ENCODE results near the gene TNIK. TPM values are rescaled to one million over a fixed set of nuclear protein-coding genes. Genes with fewer than 3 reads are reported as not detected.

Gene TNIK
- total and polyA plus RNA-seq, 2 of the 13 experiments (the other 11 are each of a cell fraction or from before 2014, with no cell fraction given), result 0.15 to 0.22 TPM

GRCh38 chr3:171472552-171472951 lies 12.3 kb upstream of the TNIK start (continued):
- TF ChIP-seq THAP9 (CRISPR knock-in tag; IDR thresholded peaks at IDR 0.05; ENCODE audit: borderline replicate concordance) (no peak), ZNF20 (CRISPR knock-in tag; IDR thresholded peaks at IDR 0.05) (no peak)

GRCh38 chr3:171470714-171471227 lies 10.6 kb upstream of the TNIK start:
- Histone ChIP-seq H3K79me2 (ENCODE audit: insufficient read depth, low read length) (no peaks in the 10 kb centered on the region), H3K9me3 (ENCODE audit: low read length) (no peaks in the 10 kb centered on the region), H2AFZ (ENCODE audit: low read length) (no peak overlapping the region), H3K36me3 (replicated peaks in 1 of 2; ENCODE audit: control insufficient read depth in 1 of 2, insufficient read depth in 2 of 2, low read length in 2 of 2) (no peaks in the 10 kb centered on the region), H3K4me1 (ENCODE audit: insufficient read depth, low read length) (no peaks in the 10 kb centered on the region), H3K4me2 (ENCODE audit: low read depth, low read length) (no peak overlapping the region), H3K4me3 (replicated peaks in 1 of 3; ENCODE audit: insufficient read depth in 1 of 3, low read depth in 2 of 3, low read length in 3 of 3) (no peak overlapping the region), H4K20me1 (ENCODE audit: insufficient read depth, low read length) (no peaks in the 10 kb centered on the region), H3K27me3 (ENCODE audit: control insufficient read depth in 1 of 2, insufficient read depth in 2 of 2, low read length in 2 of 2) (no peaks in the 10 kb centered on the region), H3K9ac (ENCODE audit: insufficient read depth, low read depth, low read length) (no peak overlapping the region), H3K27ac (ENCODE audit: extremely low read length, insufficient read depth, low read length) (no peak overlapping the region)
- BruUV-seq (replicated peaks), result no TSS peak
- ChIA-PET POLR2A (no interaction called here), CTCF (ENCODE audit: low intra/inter-chr PET ratio, low total read pairs) (no interaction called here)
- WGBS (ENCODE audit: low lambda C conversion rate), result 59% methylated on average over 1 of the region's 1 CpG
- no peak for FAIRE-seq
- intact Hi-C loops (cut with micrococcal nuclease; ENCODE audit: unreplicated experiment) (no loop called here), in situ Hi-C loops (cut with HindIII; ENCODE audit: extremely low pct_ligation_motif_present, low pct_unique_long_range_greater_than_20kb) (no loop called here)
- TF ChIP-seq KDM5A (IDR thresholded peaks at IDR 0.05; ENCODE audit: borderline replicate concordance, low read length) (no peak), FOSL1 (CRISPR knock-in tag; IDR thresholded peaks at IDR 0.05; ENCODE audit: borderline replicate concordance) (no peak), SOX6 (IDR thresholded peaks at IDR 0.05) (no peak), SOX6 (CRISPR knock-in tag; IDR thresholded peaks at IDR 0.05) (no peak), BRCA1 (CRISPR knock-in tag; IDR thresholded peaks at IDR 0.05) (no peak), PLRG1 (conservative IDR thresholded peaks at IDR 0.05) (no peak), ZNF224 (CRISPR knock-in tag; IDR thresholded peaks at IDR 0.05) (no peak), ZNF296 (CRISPR knock-in tag; conservative IDR thresholded peaks at IDR 0.05) (no peak), TAF1 (CRISPR knock-in tag; IDR thresholded peaks at IDR 0.05) (no peak), ZNF251 (CRISPR knock-in tag; IDR thresholded peaks at IDR 0.05) (no peak)
- no peak for DNase-seq (ENCODE audit: low spot score)
- ATAC-seq, result no peak

Data from HepG2 (cell line).